WTC11 (cell line): ENCODE data around the gene PDLIM5.

ENCODE experiments used
- CREB1 ChIP-seq: sonication (generic); formaldehyde crosslinking; IDR thresholded peaks from 2 replicates; pipeline ENCODE4 v1.8.0; 2023; ENCODE audit warnings: mild to moderate bottlenecking, missing genetic modification reagents
- E2F4 ChIP-seq: sonication (generic); formaldehyde crosslinking; IDR thresholded peaks from 2 replicates; pipeline ENCODE4 v1.8.1; 2022; ENCODE audit warnings: low read depth, mild to moderate bottlenecking, moderate library complexity, missing genetic modification reagents, borderline replicate concordance
- FOXJ3 ChIP-seq: sonication (generic); formaldehyde crosslinking; IDR thresholded peaks from 2 replicates; pipeline ENCODE4 v1.9.0; 2021; ENCODE audit warnings: missing genetic modification reagents, mild to moderate bottlenecking, borderline replicate concordance
- JUN ChIP-seq: sonication (generic); formaldehyde crosslinking; IDR thresholded peaks from 2 replicates; pipeline ENCODE4 v1.8.0; 2023; ENCODE audit warnings: mild to moderate bottlenecking, missing genetic modification reagents
- ZNF263 ChIP-seq: sonication (generic); formaldehyde crosslinking; IDR thresholded peaks from 2 replicates; pipeline ENCODE4 v1.8.1; 2022; ENCODE audit warnings: low read depth, mild to moderate bottlenecking, moderate library complexity, missing genetic modification reagents
- TF ChIP-seq, protein P1 (sequence below): sonication (generic); formaldehyde crosslinking; IDR thresholded peaks from 2 replicates; pipeline ENCODE4 v1.8.1; 2022; ENCODE audit warnings: low read depth, missing genetic modification reagents, borderline replicate concordance
- TF ChIP-seq, protein P2 (sequence below): fragments of 200-600 bp; IDR thresholded peaks from 2 replicates; pipeline ENCODE4 v1.8.0; 2022; ENCODE audit warnings: antibody characterized with exemption

DNA sequence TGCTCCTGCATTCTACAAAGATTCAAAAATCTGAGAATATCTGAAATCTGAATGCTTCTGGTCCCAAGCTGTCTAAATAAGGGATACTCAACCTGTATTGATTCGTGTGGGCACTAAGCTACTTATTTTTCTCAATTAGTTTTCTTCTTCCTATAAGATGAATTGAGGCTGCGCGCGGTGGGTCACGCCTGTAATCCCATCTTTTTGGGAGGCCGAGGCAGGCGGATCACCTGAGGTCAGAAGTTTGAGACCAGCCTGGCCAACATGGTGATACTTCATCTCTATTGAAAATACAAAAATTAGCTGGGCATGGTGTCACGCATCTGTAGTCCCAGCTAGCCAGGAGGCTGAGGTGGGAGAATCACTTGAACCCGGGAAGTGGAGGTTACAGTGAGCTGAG, 122.3 kb downstream of the PDLIM5 start:
- no peak for TF ChIP-seq ZNF263
- TF ChIP-seq E2F4 (CRISPR knock-in tag), result no peak
- no peak for TF ChIP-seq CREB1
- TF ChIP-seq, protein P1, sequence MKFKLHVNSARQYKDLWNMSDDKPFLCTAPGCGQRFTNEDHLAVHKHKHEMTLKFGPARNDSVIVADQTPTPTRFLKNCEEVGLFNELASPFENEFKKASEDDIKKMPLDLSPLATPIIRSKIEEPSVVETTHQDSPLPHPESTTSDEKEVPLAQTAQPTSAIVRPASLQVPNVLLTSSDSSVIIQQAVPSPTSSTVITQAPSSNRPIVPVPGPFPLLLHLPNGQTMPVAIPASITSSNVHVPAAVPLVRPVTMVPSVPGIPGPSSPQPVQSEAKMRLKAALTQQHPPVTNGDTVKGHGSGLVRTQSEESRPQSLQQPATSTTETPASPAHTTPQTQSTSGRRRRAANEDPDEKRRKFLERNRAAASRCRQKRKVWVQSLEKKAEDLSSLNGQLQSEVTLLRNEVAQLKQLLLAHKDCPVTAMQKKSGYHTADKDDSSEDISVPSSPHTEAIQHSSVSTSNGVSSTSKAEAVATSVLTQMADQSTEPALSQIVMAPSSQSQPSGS (CRISPR knock-in tag), result no peak
- no peak for TF ChIP-seq JUN (CRISPR knock-in tag)
- TF ChIP-seq, protein P2, sequence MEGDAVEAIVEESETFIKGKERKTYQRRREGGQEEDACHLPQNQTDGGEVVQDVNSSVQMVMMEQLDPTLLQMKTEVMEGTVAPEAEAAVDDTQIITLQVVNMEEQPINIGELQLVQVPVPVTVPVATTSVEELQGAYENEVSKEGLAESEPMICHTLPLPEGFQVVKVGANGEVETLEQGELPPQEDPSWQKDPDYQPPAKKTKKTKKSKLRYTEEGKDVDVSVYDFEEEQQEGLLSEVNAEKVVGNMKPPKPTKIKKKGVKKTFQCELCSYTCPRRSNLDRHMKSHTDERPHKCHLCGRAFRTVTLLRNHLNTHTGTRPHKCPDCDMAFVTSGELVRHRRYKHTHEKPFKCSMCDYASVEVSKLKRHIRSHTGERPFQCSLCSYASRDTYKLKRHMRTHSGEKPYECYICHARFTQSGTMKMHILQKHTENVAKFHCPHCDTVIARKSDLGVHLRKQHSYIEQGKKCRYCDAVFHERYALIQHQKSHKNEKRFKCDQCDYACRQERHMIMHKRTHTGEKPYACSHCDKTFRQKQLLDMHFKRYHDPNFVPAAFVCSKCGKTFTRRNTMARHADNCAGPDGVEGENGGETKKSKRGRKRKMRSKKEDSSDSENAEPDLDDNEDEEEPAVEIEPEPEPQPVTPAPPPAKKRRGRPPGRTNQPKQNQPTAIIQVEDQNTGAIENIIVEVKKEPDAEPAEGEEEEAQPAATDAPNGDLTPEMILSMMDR, result no peak
- no peak for TF ChIP-seq FOXJ3 (CRISPR knock-in tag)
